ENCODE measurements around the gene ROR1. TPM values are rescaled to one million over a fixed set of nuclear protein-coding genes. Genes with fewer than 3 reads are reported as not detected.

The ROR1 gene
- polyA plus RNA-seq, 1 of the 3 experiments (the other 2 are of a cell fraction), result 4.0 TPM

DNA sequence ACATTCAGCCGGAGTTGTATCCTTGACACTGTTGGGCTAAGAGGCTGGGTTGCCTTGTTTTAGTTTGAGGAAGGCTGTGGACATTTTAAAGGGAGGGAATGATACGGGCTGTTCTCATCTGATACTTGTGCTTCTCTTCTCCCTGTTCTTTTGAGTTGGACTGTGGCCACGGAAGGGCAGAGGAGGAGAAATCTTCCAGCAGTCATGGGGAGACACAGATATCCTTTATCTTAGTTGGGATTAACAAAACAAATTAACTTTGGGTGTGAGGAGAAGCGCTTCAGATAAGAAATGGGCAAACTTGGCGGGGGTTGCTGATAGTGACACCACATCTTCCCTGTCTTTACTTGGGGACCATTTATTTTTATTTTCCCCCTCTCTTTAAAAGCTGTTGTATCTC is 138.8 kb downstream of the ROR1 start:
- DNase-seq, result no peak
- H4K20me1 ChIP-seq (ENCODE audit: insufficient read depth), result no peaks in the 10 kb centered on the region
- no peaks in the 10 kb centered on the region for H3K79me2 ChIP-seq (ENCODE audit: insufficient read depth)
- H3K4me1 ChIP-seq (ENCODE audit: control insufficient read depth in 1 of 2, insufficient read depth in 2 of 2, low read depth in 1 of 2, low read length in 1 of 2), result peaks cover 0 to 31% of the 10 kb centered on the region in 2 experiments; a peak in 2 of 4 replicates
- H3K27me3 ChIP-seq (ENCODE audit: insufficient read depth), result no peaks in the 10 kb centered on the region
- H3K4me3 ChIP-seq (ENCODE audit: low read depth in 2 of 2, low read length in 1 of 2), result no peak overlapping the region
- H3K9me2 ChIP-seq, result no peaks in the 10 kb centered on the region
- ChIA-PET CTCF (interaction anchor here (0.7 to 1.8 kb wide), 2 partner anchors 41 to 224 kb away, joined by 3 to 8 read pairs; no protein-coding TSS in a partner anchor), POLR2A (no interaction called here)
- no peak overlapping the region for H3K27ac ChIP-seq (ENCODE audit: low read depth in 2 of 2, low read length in 1 of 2)
- WGBS (ENCODE audit: low lambda C conversion rate), result 92% methylated on average over 5 of the region's 5 CpGs
- no peaks in the 10 kb centered on the region for H3F3A ChIP-seq (replicated peaks; ENCODE audit: insufficient read depth)
- no peaks in the 10 kb centered on the region for H3K36me3 ChIP-seq (replicated peaks in 1 of 2; ENCODE audit: control insufficient read depth in 1 of 2, insufficient read depth in 2 of 2, low read length in 1 of 2)
- no peaks in the 10 kb centered on the region for H3K9me3 ChIP-seq
- no peak overlapping the region for H3K4me2 ChIP-seq
- TF ChIP-seq CHD2 (IDR thresholded peaks at IDR 0.05; ENCODE audit: low read length, partially characterized antibody) (no peak), FOXJ3 (CRISPR knock-in tag; IDR thresholded peaks at IDR 0.05) (no peak), TAF1 (IDR thresholded peaks at IDR 0.05; ENCODE audit: borderline replicate concordance, low read depth, low read length) (no peak), EZH2phosphoT487 (IDR thresholded peaks at IDR 0.05; ENCODE audit: borderline replicate concordance, low read depth) (no peak), FOXM1 (IDR thresholded peaks at IDR 0.05; ENCODE audit: low read depth) (no peak), MXI1 (IDR thresholded peaks at IDR 0.05; ENCODE audit: low read depth, low read length) (no peak), NRF1 (IDR thresholded peaks at IDR 0.05; ENCODE audit: low read depth, low read length) (no peak), YY1 (IDR thresholded peaks at IDR 0.05; ENCODE audit: low read depth) (no peak), RAD21 (IDR thresholded peaks at IDR 0.05; ENCODE audit: low read length) (no peak), SMC3 (IDR thresholded peaks at IDR 0.05; ENCODE audit: low read depth, low read length) (no peak), POLR2AphosphoS5 (IDR thresholded peaks at IDR 0.05; ENCODE audit: low read depth, low read length) (no peak), TEAD4 (IDR thresholded peaks at IDR 0.05; ENCODE audit: borderline replicate concordance, insufficient read depth) (no peak)
- TF ChIP-seq, protein P1, sequence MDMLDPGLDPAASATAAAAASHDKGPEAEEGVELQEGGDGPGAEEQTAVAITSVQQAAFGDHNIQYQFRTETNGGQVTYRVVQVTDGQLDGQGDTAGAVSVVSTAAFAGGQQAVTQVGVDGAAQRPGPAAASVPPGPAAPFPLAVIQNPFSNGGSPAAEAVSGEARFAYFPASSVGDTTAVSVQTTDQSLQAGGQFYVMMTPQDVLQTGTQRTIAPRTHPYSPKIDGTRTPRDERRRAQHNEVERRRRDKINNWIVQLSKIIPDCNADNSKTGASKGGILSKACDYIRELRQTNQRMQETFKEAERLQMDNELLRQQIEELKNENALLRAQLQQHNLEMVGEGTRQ (IDR thresholded peaks at IDR 0.05; ENCODE audit: borderline replicate concordance, low read depth, low read length), result no peak
- TF ChIP-seq, protein P2, sequence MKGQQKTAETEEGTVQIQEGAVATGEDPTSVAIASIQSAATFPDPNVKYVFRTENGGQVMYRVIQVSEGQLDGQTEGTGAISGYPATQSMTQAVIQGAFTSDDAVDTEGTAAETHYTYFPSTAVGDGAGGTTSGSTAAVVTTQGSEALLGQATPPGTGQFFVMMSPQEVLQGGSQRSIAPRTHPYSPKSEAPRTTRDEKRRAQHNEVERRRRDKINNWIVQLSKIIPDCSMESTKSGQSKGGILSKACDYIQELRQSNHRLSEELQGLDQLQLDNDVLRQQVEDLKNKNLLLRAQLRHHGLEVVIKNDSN (IDR thresholded peaks at IDR 0.05; ENCODE audit: borderline replicate concordance, low read depth), result no peak
- TF ChIP-seq, protein P3, sequence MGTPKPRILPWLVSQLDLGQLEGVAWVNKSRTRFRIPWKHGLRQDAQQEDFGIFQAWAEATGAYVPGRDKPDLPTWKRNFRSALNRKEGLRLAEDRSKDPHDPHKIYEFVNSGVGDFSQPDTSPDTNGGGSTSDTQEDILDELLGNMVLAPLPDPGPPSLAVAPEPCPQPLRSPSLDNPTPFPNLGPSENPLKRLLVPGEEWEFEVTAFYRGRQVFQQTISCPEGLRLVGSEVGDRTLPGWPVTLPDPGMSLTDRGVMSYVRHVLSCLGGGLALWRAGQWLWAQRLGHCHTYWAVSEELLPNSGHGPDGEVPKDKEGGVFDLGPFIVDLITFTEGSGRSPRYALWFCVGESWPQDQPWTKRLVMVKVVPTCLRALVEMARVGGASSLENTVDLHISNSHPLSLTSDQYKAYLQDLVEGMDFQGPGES (IDR thresholded peaks at IDR 0.05; ENCODE audit: low read depth, low read length), result no peak
- TF ChIP-seq, protein P4, sequence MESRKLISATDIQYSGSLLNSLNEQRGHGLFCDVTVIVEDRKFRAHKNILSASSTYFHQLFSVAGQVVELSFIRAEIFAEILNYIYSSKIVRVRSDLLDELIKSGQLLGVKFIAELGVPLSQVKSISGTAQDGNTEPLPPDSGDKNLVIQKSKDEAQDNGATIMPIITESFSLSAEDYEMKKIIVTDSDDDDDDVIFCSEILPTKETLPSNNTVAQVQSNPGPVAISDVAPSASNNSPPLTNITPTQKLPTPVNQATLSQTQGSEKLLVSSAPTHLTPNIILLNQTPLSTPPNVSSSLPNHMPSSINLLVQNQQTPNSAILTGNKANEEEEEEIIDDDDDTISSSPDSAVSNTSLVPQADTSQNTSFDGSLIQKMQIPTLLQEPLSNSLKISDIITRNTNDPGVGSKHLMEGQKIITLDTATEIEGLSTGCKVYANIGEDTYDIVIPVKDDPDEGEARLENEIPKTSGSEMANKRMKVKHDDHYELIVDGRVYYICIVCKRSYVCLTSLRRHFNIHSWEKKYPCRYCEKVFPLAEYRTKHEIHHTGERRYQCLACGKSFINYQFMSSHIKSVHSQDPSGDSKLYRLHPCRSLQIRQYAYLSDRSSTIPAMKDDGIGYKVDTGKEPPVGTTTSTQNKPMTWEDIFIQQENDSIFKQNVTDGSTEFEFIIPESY (IDR thresholded peaks at IDR 0.05; ENCODE audit: borderline replicate concordance, low read depth), result no peak
- TF ChIP-seq, protein P5, sequence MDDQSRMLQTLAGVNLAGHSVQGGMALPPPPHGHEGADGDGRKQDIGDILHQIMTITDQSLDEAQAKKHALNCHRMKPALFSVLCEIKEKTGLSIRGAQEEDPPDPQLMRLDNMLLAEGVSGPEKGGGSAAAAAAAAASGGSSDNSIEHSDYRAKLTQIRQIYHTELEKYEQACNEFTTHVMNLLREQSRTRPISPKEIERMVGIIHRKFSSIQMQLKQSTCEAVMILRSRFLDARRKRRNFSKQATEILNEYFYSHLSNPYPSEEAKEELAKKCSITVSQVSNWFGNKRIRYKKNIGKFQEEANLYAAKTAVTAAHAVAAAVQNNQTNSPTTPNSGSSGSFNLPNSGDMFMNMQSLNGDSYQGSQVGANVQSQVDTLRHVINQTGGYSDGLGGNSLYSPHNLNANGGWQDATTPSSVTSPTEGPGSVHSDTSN (IDR thresholded peaks at IDR 0.05), result no peak
- TF ChIP-seq, protein P6, sequence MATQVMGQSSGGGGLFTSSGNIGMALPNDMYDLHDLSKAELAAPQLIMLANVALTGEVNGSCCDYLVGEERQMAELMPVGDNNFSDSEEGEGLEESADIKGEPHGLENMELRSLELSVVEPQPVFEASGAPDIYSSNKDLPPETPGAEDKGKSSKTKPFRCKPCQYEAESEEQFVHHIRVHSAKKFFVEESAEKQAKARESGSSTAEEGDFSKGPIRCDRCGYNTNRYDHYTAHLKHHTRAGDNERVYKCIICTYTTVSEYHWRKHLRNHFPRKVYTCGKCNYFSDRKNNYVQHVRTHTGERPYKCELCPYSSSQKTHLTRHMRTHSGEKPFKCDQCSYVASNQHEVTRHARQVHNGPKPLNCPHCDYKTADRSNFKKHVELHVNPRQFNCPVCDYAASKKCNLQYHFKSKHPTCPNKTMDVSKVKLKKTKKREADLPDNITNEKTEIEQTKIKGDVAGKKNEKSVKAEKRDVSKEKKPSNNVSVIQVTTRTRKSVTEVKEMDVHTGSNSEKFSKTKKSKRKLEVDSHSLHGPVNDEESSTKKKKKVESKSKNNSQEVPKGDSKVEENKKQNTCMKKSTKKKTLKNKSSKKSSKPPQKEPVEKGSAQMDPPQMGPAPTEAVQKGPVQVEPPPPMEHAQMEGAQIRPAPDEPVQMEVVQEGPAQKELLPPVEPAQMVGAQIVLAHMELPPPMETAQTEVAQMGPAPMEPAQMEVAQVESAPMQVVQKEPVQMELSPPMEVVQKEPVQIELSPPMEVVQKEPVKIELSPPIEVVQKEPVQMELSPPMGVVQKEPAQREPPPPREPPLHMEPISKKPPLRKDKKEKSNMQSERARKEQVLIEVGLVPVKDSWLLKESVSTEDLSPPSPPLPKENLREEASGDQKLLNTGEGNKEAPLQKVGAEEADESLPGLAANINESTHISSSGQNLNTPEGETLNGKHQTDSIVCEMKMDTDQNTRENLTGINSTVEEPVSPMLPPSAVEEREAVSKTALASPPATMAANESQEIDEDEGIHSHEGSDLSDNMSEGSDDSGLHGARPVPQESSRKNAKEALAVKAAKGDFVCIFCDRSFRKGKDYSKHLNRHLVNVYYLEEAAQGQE (IDR thresholded peaks at IDR 0.05; ENCODE audit: low read depth, low read length), result no peak
- TF ChIP-seq, protein P7, sequence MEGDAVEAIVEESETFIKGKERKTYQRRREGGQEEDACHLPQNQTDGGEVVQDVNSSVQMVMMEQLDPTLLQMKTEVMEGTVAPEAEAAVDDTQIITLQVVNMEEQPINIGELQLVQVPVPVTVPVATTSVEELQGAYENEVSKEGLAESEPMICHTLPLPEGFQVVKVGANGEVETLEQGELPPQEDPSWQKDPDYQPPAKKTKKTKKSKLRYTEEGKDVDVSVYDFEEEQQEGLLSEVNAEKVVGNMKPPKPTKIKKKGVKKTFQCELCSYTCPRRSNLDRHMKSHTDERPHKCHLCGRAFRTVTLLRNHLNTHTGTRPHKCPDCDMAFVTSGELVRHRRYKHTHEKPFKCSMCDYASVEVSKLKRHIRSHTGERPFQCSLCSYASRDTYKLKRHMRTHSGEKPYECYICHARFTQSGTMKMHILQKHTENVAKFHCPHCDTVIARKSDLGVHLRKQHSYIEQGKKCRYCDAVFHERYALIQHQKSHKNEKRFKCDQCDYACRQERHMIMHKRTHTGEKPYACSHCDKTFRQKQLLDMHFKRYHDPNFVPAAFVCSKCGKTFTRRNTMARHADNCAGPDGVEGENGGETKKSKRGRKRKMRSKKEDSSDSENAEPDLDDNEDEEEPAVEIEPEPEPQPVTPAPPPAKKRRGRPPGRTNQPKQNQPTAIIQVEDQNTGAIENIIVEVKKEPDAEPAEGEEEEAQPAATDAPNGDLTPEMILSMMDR (IDR thresholded peaks at IDR 0.05), result no peak
- no peak overlapping the region for H3K9ac ChIP-seq
- no peak overlapping the region for H2AFZ ChIP-seq (ENCODE audit: low read depth)
